C4-2B (cell line): ENCODE data around the gene CRTC1.
A peak's percentile ranks its signal among the peaks of the same experiment; 100 is the strongest.

ENCODE experiments used
- H3K27ac ChIP-seq: fragments of 450-650 bp; 2 replicates; pipeline ENCODE4 v1.5.1; 2017
- CTCF ChIP-seq: fragments of 450-650 bp; conservative IDR thresholded peaks from 2 replicates; pipeline ENCODE4 v1.5.1; 2017; ENCODE audit warnings: mild to moderate bottlenecking
- ZFX ChIP-seq: fragments of 450-650 bp; IDR thresholded peaks from 2 replicates; pipeline ENCODE4 v1.6.1; 2017

Gene CRTC1

GRCh38 chr19:18683958-18684641 lies 620 bp downstream of the CRTC1 start:
- peak overlapping the region; percentile 81 for H3K27ac ChIP-seq
- no peak for TF ChIP-seq ZFX
- TF ChIP-seq CTCF = no peak

GRCh38 chr19:18684642-18684993 lies 1.1 kb downstream of the CRTC1 start:
- H3K27ac ChIP-seq = peak overlapping the region; percentile 81
- no peak for TF ChIP-seq ZFX
- no peak for TF ChIP-seq CTCF

GRCh38 chr19:18685597-18686190 lies 2.2 kb downstream of the CRTC1 start:
- no peak overlapping the region for H3K27ac ChIP-seq
- TF ChIP-seq ZFX (no peak), CTCF (no peak)

- H3K27ac ChIP-seq = no peak overlapping the region
- TF ChIP-seq ZFX = no peak
- TF ChIP-seq CTCF = no peak
These were observed 4.4 kb downstream of the CRTC1 start for GRCh38 chr19:18687740-18688465.

GRCh38 chr19:18696023-18696422 lies 12.5 kb downstream of the CRTC1 start:
- peak overlapping the region; percentile 58 for H3K27ac ChIP-seq
- TF ChIP-seq CTCF = no peak
- TF ChIP-seq ZFX = no peak

- peak overlapping the region; percentile 58 for H3K27ac ChIP-seq
- TF ChIP-seq ZFX (no peak), CTCF (no peak)
These were observed 14.2 kb downstream of the CRTC1 start for GRCh38 chr19:18697680-18698079.
